Measurements from ENCODE around the gene CMC2.

CMC2 gene
- total RNA-seq = 31.9 reads per million, percentile 58 among the genes with 10 or more reads in this experiment

GRCh38 chr16:81006813-81007695, at the start of gene CMC2, which contains the start of gene CENPN:
Gene CMC2, minus strand, starts transcription at chr16:81006885. Its CDS starts 9,491 bp downstream, at chr16:80997394.
Gene CENPN, plus strand, starts transcription at chr16:81007214. Its CDS starts 4,726 bp downstream, at chr16:81011940.
- peak; percentile 94 for DNase-seq

GRCh38 chr16:81053761-81054160, 47.1 kb upstream of the CMC2 start:
- no peak for DNase-seq

- no peak for DNase-seq
Measured at GRCh38 chr16:81042821-81043220, 36.1 kb upstream of the CMC2 start.

GRCh38 chr16:81041696-81042095, 35.0 kb upstream of the CMC2 start:
- no peak for DNase-seq

GRCh38 chr16:81040842-81041241, 34.2 kb upstream of the CMC2 start:
- no peak for DNase-seq

- no peak for DNase-seq
Measured at GRCh38 chr16:81040131-81040530, 33.4 kb upstream of the CMC2 start.

GRCh38 chr16:81036751-81037350, 30.2 kb upstream of the CMC2 start:
- DNase-seq = no peak

GRCh38 chr16:81035975-81036750, 29.5 kb upstream of the CMC2 start:
- peak; percentile 11 for DNase-seq

GRCh38 chr16:81035398-81035974, 28.8 kb upstream of the CMC2 start, which contains the start of gene ATMIN:
Gene ATMIN, plus strand, starts transcription at chr16:81035842. Its CDS starts 29 bp downstream, at chr16:81035871.
- peak; percentile 83 for DNase-seq

- DNase-seq = no peak
Measured at GRCh38 chr16:81029930-81030604, 23.4 kb upstream of the CMC2 start.

GRCh38 chr16:81026429-81026828, 19.7 kb upstream of the CMC2 start:
- no peak for DNase-seq

GRCh38 chr16:81018496-81018895, 11.8 kb upstream of the CMC2 start:
- DNase-seq = no peak

GRCh38 chr16:81014672-81015071, 8.0 kb upstream of the CMC2 start:
- DNase-seq = no peak

- no peak for DNase-seq
Measured at GRCh38 chr16:81012974-81013373, 6.3 kb upstream of the CMC2 start.

- no peak for DNase-seq
Measured at GRCh38 chr16:81008505-81008789, 1.8 kb upstream of the CMC2 start.

- DNase-seq = peak; percentile 64
Measured at GRCh38 chr16:81006211-81006812, 373 bp downstream of the CMC2 start.

- DNase-seq = no peak
Measured at GRCh38 chr16:81005610-81006161, 999 bp downstream of the CMC2 start.

GRCh38 chr16:81004646-81005353, 1.9 kb downstream of the CMC2 start:
- peak; percentile 34 for DNase-seq

GRCh38 chr16:81003610-81004460, 2.9 kb downstream of the CMC2 start:
- DNase-seq = no peak

- no peak for DNase-seq
Measured at GRCh38 chr16:81003064-81003463, 3.6 kb downstream of the CMC2 start.

Data from effector CD4-positive, alpha-beta T cell (primary cell).